Kidney (tissue), 22 donors: ENCODE results near the gene AKAP14. TPM values are rescaled to one million over a fixed set of nuclear protein-coding genes. Genes with fewer than 3 reads are reported as not detected.

Experiments used
- DNase-seq, 5 donors: peaks; one replicate each; pipeline ENCODE4 v3.0.0-alpha.2; 2013 to 2020
- FAIRE-seq: peaks from 2 replicates; lab custom pipeline; 2012; peaks lifted over from hg19 to GRCh38; lab: Jason Lieb, UNC
- H3K27ac ChIP-seq, 2 donors: one replicate each; pipeline ENCODE4 v1.7.0; 2013; ENCODE audit warnings: low read depth in 2 of 2, low read length in 2 of 2, inconsistent platforms in 1 of 2
- H3K27me3 ChIP-seq: one replicate; pipeline ENCODE4 v1.7.1; 2013; ENCODE audit warnings: low read length, inconsistent platforms; ENCODE audit not compliant: control insufficient read depth, insufficient read depth
- H3K36me3 ChIP-seq, 3 donors: one replicate each; pipeline versions ENCODE4 v1.7.0 to v1.7.1; 2013; ENCODE audit warnings: low read length in 3 of 3, control low read depth in 1 of 3, inconsistent platforms in 1 of 3; ENCODE audit not compliant: insufficient read depth in 3 of 3, control insufficient read depth in 2 of 3
- H3K4me1 ChIP-seq, 3 donors: one replicate each; pipeline versions ENCODE4 v1.7.0 to v1.7.1; 2013; ENCODE audit warnings: low read length in 3 of 3, inconsistent platforms in 1 of 3, low read depth in 1 of 3; ENCODE audit not compliant: control insufficient read depth in 2 of 3, insufficient read depth in 2 of 3
- H3K4me3 ChIP-seq, 3 donors: one replicate each; pipeline versions ENCODE4 v1.7.0 to v1.8.1; 2013; ENCODE audit warnings: low read length in 3 of 3, control low read depth in 1 of 3, inconsistent platforms in 1 of 3
- H3K9ac ChIP-seq, 3 donors: one replicate each; pipeline versions ENCODE4 v1.7.0 to v1.7.1; 2013; ENCODE audit warnings: low read length in 3 of 3, control low read depth in 1 of 3, inconsistent platforms in 1 of 3
- H3K9me3 ChIP-seq, 3 donors: one replicate each; pipeline versions ENCODE4 v1.7.0 to v1.7.1; 2013; ENCODE audit warnings: low read length in 3 of 3, control low read depth in 1 of 3, inconsistent platforms in 1 of 3; ENCODE audit not compliant: control insufficient read depth in 2 of 3, insufficient read depth in 1 of 3
- CTCF ChIP-seq: IDR thresholded peaks from 3 replicates; pipeline ENCODE4 v1.5.1; 2012; ENCODE audit warnings: mild to moderate bottlenecking, moderate library complexity, borderline replicate concordance; ENCODE audit not compliant: insufficient read depth; ENCODE audit errors: extremely low read depth
- intact Hi-C: fragments of 100-400 bp; cut with DNase I; formaldehyde crosslinking; loops from one replicate; pipeline ENCODE4 v1.11.1; 2022
- long read RNA-seq, 10 donors: library from polyadenylated mRNA in 1 of 10; unstranded in 1 of 10; transcript quantifications; one replicate each; pipeline ENCODE4 v2.0.0 and lab custom pipeline, GENCODE V29; 2021 to 2026
- polyA plus RNA-seq: library from polyadenylated mRNA; stranded (reverse); fragments of 350-450 nt; fragmentation: Illumina TruSeq; extraction: RNeasy Lipid Tissue Mini Kit (QIAGEN cat#74804); gene quantifications from one replicate; pipeline ENCODE4 v1.2.3, GENCODE V29; 2014; ENCODE audit warnings: low read depth, low replicate concordance; ENCODE audit not compliant: insufficient read depth
- total RNA-seq: library from RNA; stranded (reverse); fragmentation: NEBNext Ultra II Directional; extraction: Animal tissue kit (Norgen Biotek cat#: 25700); gene quantifications from one replicate; pipeline ENCODE4 v1.2.1, GENCODE V29; 2021
- donor health status: control.
- donor health status: control.
- donor health status: control.
- donor health status: control.
- donor health status: control.
- donor health status: DM: yes; HTN: yes; CAD: no.
- donor health status: Normal renal cell carcinoma (clear cell type).

AKAP14 gene
- total RNA-seq (not detected), polyA plus RNA-seq (not detected)
- long read RNA-seq, donor 1, result 0 reads
- long read RNA-seq, donor 2, result 0 reads
- long read RNA-seq, donor 3, partial matches to known transcripts, result 82 of 82 reads
- long read RNA-seq, donor 3, other reads (novel, unspliced or antisense), result 0 of 82 reads
- long read RNA-seq, donor 4, result 0 reads
- long read RNA-seq, donor 5, result 0 reads
- long read RNA-seq, donor 6, partial matches to known transcripts, result 51 of 51 reads
- long read RNA-seq, donor 6, other reads (novel, unspliced or antisense), result 0 of 51 reads
- long read RNA-seq, donor 7, result 0 reads
- long read RNA-seq, donor 8, partial matches to known transcripts, result 56 of 62 reads
- long read RNA-seq, donor 8, other reads (novel, unspliced or antisense), result 6 of 62 reads
- long read RNA-seq, donor 9, partial matches to known transcripts, result 51 of 51 reads
- long read RNA-seq, donor 9, other reads (novel, unspliced or antisense), result 0 of 51 reads
- long read RNA-seq, donor 10, result 0 reads

GRCh38 chrX:119895843-119896326, at the start of gene AKAP14:
Gene AKAP14 (plus strand): TSS chrX:119895893. CDS start chrX:119903224, 7,331 bp downstream.
- H3K9ac ChIP-seq, result no peak within 1 kb of the TSS
- H3K4me1 ChIP-seq, result no peaks in the 10 kb centered on the region
- no peak for TF ChIP-seq CTCF
- H3K4me3 ChIP-seq, result no peak within 1 kb of the TSS
- no peak for FAIRE-seq
- intact Hi-C loops, result no loop called here
- no peaks in the 10 kb centered on the region for H3K36me3 ChIP-seq
- no peak for DNase-seq
- no peaks in the 10 kb centered on the region for H3K9me3 ChIP-seq
- H3K27ac ChIP-seq, result no peak within 1 kb of the TSS
- H3K27me3 ChIP-seq, result no peaks in the 10 kb centered on the region

- H3K36me3 ChIP-seq, result no peaks in the 10 kb centered on the region
- H3K4me3 ChIP-seq, result peak within 1 kb of the TSS; percentile 71 to 85 (median 77)
- no peaks in the 10 kb centered on the region for H3K9me3 ChIP-seq
- H3K9ac ChIP-seq, result peak within 1 kb of the TSS; percentile 58 to 81 (median 63)
- H3K27me3 ChIP-seq, result no peaks in the 10 kb centered on the region
- DNase-seq (peak; percentile 97 to 99 (median 98)), FAIRE-seq (peak; percentile 98)
- H3K4me1 ChIP-seq, result peaks cover 0 to 4% (median 0%) of the 10 kb centered on the region in 3 donors
- no peak for TF ChIP-seq CTCF
- H3K27ac ChIP-seq, result peak within 1 kb of the TSS; percentile 59 to 67
- intact Hi-C loops, result no loop called here
These were observed 43.0 kb upstream of the AKAP14 start, which contains the start of gene UPF3B for GRCh38 chrX:119852382-119853353. Gene UPF3B (minus strand): TSS chrX:119852963. CDS start chrX:119852928, 35 bp downstream.

- intact Hi-C loops, result no loop called here
- Histone ChIP-seq H3K9ac (peak overlapping the region; percentile 49 to 55 (median 53)), H3K4me1 (peaks cover 0 to 4% (median 0%) of the 10 kb centered on the region in 3 donors), H3K27me3 (no peaks in the 10 kb centered on the region), H3K27ac (peak overlapping the region in 1 of 2 donors; percentile 43), H3K36me3 (no peaks in the 10 kb centered on the region), H3K4me3 (peak overlapping the region; percentile 71 to 85 (median 77)), H3K9me3 (no peaks in the 10 kb centered on the region)
- FAIRE-seq (no peak), DNase-seq (peak in 4 of 5 donors; percentile 21 to 60 (median 44))
- TF ChIP-seq CTCF, result no peak
These were observed 42.2 kb upstream of the AKAP14 start for GRCh38 chrX:119853444-119853843.
